Naive B cell (primary cell): Measurements from ENCODE around the gene SARM1. TPM values are rescaled to one million over a fixed set of nuclear protein-coding genes. Genes with fewer than 3 reads are reported as not detected.

Experiments used
- ATAC-seq, 2 donors: fragments of 150-1000 bp; cut with Tn5 transposase; 2 replicates each; pipeline ENCODE4 v1.10.0; 2021; ENCODE audit warnings: low read depth in 2 of 2, mild to moderate bottlenecking in 2 of 2, moderate library complexity in 2 of 2
- DNase-seq: peaks from one replicate; pipeline ENCODE4 v3.0.0; 2022
- H3K27ac Mint-ChIP-seq, 6 donors: one replicate each; pipeline ENCODE4 v1.8.0; 2020 to 2022; ENCODE audit warnings: mild to moderate bottlenecking in 6 of 6, mixed read lengths in 6 of 6, moderate library complexity in 5 of 6, inconsistent platforms in 2 of 6
- H3K27me3 Mint-ChIP-seq, 3 donors: one replicate each; pipeline ENCODE4 v1.8.0; 2021 to 2022; ENCODE audit warnings: mixed read lengths in 3 of 3, mild to moderate bottlenecking in 1 of 3
- H3K36me3 Mint-ChIP-seq, 2 donors: one replicate each; pipeline ENCODE4 v1.8.0; 2020 to 2022; ENCODE audit warnings: mixed read lengths in 2 of 2, inconsistent platforms in 1 of 2, mild to moderate bottlenecking in 1 of 2
- H3K4me1 Mint-ChIP-seq, 3 donors: one replicate each; pipeline ENCODE4 v1.8.0; 2020 to 2022; ENCODE audit warnings: mixed read lengths in 3 of 3, inconsistent platforms in 1 of 3, mild to moderate bottlenecking in 1 of 3, moderate library complexity in 1 of 3
- H3K4me3 Mint-ChIP-seq, 8 donors: one replicate each; pipeline ENCODE4 v1.8.0; 2020 to 2022; ENCODE audit warnings: mild to moderate bottlenecking in 8 of 8, mixed read lengths in 8 of 8, moderate library complexity in 8 of 8, inconsistent platforms in 2 of 8
- H3K9me3 Mint-ChIP-seq, 7 donors: one replicate each; pipeline ENCODE4 v1.8.0; 2020 to 2022; ENCODE audit warnings: mixed read lengths in 7 of 7, mild to moderate bottlenecking in 5 of 7, inconsistent platforms in 2 of 7, moderate library complexity in 1 of 7
- polyA plus RNA-seq, 6 donors: library from polyadenylated mRNA; unstranded; fragments of 300-500 nt; fragmentation: Illumina TruSeq; gene quantifications; one replicate each; pipeline ENCODE4 v1.2.3, GENCODE V29; 2021; ENCODE audit warnings: low read depth in 6 of 6

SARM1 gene
- polyA plus RNA-seq, 6 donors from 2014 or later: 4.3 to 8.1 (median 7.1) TPM

DNA sequence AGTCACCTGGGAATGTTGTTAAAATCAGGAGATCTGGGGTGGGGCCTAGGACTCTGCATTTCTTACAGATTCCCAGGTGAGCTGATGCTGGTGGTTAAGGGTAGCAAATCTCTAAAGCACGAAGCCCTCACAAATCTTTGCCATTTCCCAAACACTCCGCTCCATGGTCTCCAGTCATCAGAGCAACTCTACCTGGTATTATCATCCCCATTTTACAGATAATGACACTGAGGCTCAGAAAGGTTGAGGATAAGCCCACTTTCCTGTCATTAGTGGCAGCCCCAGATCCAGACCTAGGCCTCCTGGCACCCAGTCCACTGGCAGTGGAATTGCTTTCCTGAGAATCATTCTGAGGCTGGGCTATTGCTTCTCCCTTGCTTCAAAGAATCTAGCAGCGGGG, 25.8 kb downstream of the SARM1 start:
- Mint-ChIP-seq H3K4me3 (no peak overlapping the region), H3K27me3 (no peaks in the 10 kb centered on the region), H3K36me3 (peaks cover 0 to 8% of the 10 kb centered on the region in 2 donors), H3K4me1 (peaks cover 0 to 5% (median 3%) of the 10 kb centered on the region in 3 donors), H3K9me3 (no peaks in the 10 kb centered on the region), H3K27ac (no peak overlapping the region)
- ATAC-seq (no peak), DNase-seq (no peak)

DNA sequence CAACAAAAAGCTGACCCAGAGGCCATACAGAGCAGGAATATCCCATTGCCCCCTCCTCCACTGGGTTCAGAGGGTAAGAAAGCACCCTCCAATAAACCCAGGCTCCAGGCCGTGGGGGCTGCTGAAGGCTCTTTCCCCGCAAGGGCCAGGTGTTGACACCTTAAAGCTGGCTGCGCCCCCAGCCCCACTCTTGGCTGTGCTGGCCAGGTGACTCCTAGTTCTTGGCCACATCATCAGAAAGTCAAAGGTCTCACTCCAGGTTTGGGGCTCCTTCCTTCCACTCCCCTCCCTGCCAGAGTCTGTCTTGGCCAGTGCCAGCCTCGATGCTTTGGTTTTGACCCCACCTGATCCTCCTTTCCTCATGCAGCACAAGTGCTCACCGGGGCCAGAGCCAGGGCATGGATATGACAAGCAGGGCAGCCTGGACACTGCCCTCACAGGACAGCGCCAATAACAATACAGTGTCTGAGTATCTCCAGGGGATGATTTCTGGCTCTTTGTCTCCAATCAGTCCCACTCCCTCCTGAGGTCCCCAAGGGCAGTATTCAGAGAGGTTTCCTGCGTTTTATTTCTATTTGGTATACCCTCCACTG, 26.3 kb downstream of the SARM1 start:
- no peaks in the 10 kb centered on the region for H3K9me3 Mint-ChIP-seq
- H3K36me3 Mint-ChIP-seq: peaks cover 0 to 8% of the 10 kb centered on the region in 2 donors
- ATAC-seq (no peak), DNase-seq (no peak)
- no peak overlapping the region for H3K4me3 Mint-ChIP-seq
- peak overlapping the region in 2 of 6 donors; percentile 16 to 53 for H3K27ac Mint-ChIP-seq
- H3K4me1 Mint-ChIP-seq: peaks cover 0 to 5% (median 3%) of the 10 kb centered on the region in 3 donors
- H3K27me3 Mint-ChIP-seq: no peaks in the 10 kb centered on the region

DNA sequence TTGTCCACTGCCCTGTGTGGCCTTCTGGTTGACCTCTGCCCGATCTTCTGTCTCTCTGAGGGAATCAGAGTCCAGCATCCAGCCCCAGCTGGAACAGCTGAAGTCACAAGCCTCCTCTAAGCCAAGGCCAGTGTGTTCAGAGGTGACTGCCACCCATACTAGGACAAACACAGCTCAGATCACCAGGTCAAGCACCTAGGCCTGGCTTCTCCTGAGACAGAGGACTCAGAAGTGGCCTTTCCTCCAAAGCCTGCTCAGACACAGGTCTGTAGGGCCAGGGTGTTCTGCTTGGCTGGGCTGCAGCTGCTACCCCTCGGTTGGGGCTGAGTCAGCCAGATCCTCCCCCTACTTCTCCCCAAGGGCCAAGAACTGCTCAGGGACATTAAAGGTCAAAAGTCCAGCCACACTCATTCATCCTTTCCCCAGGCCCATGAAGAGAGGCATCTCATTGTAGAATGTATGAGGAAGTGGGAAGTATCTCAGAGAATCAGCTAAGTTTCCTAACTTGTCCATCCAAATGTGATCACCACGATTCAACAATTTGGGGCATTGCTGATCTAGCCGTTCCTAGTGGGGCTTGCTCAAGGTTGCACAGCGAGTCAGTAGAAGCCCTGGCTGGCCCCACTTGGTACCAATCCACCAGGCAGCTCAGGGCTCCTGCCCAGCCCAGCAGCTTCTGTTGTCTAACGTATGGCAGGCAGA, 26.9 kb downstream of the SARM1 start:
- H3K27ac Mint-ChIP-seq: peak overlapping the region in 2 of 6 donors; percentile 13 to 53
- H3K4me1 Mint-ChIP-seq: peaks cover 0 to 5% (median 3%) of the 10 kb centered on the region in 3 donors
- peaks cover 0 to 8% of the 10 kb centered on the region in 2 donors for H3K36me3 Mint-ChIP-seq
- H3K9me3 Mint-ChIP-seq: no peaks in the 10 kb centered on the region
- ATAC-seq (no peak), DNase-seq (no peak)
- no peaks in the 10 kb centered on the region for H3K27me3 Mint-ChIP-seq
- no peak overlapping the region for H3K4me3 Mint-ChIP-seq

GRCh38 chr17:28399808-28400207, 28.3 kb downstream of the SARM1 start:
- H3K4me3 Mint-ChIP-seq: no peak overlapping the region

DNA sequence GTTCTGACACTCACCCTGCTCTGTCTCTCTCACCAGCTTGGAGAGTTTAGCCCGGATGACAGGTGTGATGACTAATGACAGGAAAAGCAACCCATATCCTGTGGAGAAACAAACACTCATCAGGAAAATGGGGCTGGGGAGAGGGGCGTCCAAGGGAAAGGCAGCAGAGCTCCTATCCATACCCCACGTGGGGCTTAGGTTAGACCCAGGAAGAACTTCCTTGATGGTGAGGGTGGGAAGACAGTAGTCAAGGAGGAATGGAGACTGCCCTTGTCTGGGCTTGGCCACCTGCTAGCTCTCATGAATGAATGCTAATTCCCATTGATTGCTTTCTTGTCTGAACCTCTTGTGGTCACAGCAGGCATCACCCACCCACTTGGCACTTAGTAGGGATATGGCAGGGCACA, 30.7 kb downstream of the SARM1 start:
- Mint-ChIP-seq H3K27me3 (peaks cover 0 to 6% (median 0%) of the 10 kb centered on the region in 3 donors), H3K9me3 (no peaks in the 10 kb centered on the region), H3K4me1 (peaks cover 9 to 12% (median 12%) of the 10 kb centered on the region in 3 donors), H3K27ac (peak overlapping the region in 1 of 6 donors; percentile 36), H3K4me3 (no peak overlapping the region), H3K36me3 (no peaks in the 10 kb centered on the region)
- DNase-seq: no peak
- ATAC-seq: no peak

More at GRCh38 chr17:28399808-28400207, 28.3 kb downstream of the SARM1 start:
- ATAC-seq (no peak), DNase-seq (no peak)
- Mint-ChIP-seq H3K36me3 (no peaks in the 10 kb centered on the region), H3K9me3 (no peaks in the 10 kb centered on the region), H3K27ac (no peak overlapping the region), H3K4me1 (peaks cover 0 to 5% (median 3%) of the 10 kb centered on the region in 3 donors), H3K27me3 (peaks cover 0 to 5% (median 0%) of the 10 kb centered on the region in 3 donors)

DNA sequence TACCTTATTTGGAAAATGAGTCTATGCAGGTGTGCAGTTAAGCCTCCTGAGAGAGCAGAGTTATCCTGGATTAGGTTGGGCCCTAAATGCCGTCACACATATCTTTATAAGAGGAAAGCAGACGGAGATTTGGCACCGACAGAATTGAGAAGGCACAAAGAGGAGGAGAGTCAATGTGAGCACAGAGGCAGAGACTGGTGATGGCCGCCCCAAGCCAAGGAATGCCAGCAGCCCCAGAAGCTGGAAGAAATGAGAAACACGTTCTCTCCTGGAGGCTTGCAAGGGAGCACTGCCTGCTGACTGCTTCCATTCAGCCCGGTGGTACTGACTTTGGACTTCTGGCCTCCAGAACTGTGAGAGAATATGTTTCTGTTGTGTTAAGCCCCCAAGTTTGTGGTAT, 31.4 kb downstream of the SARM1 start:
- peaks cover 9 to 11% (median 11%) of the 10 kb centered on the region in 3 donors for H3K4me1 Mint-ChIP-seq
- no peak for DNase-seq
- no peaks in the 10 kb centered on the region for H3K36me3 Mint-ChIP-seq
- H3K9me3 Mint-ChIP-seq: no peaks in the 10 kb centered on the region
- peak overlapping the region in 4 of 8 donors; percentile 41 to 70 (median 46) for H3K4me3 Mint-ChIP-seq
- H3K27me3 Mint-ChIP-seq: peaks cover 0 to 10% (median 1%) of the 10 kb centered on the region in 3 donors
- peak overlapping the region in 1 of 6 donors; percentile 21 for H3K27ac Mint-ChIP-seq
- ATAC-seq: no peak

GRCh38 chr17:28404007-28404406, 32.5 kb downstream of the SARM1 start:
- Mint-ChIP-seq H3K36me3 (no peaks in the 10 kb centered on the region), H3K27ac (no peak overlapping the region), H3K4me1 (peaks cover 7 to 9% (median 9%) of the 10 kb centered on the region in 3 donors)

GRCh38 chr17:28404461-28404811, 32.9 kb downstream of the SARM1 start:
- DNase-seq: no peak
- peak overlapping the region; percentile 49 to 90 (median 76) for H3K4me3 Mint-ChIP-seq
- H3K27ac Mint-ChIP-seq: peak overlapping the region in 1 of 6 donors; percentile 83

More at GRCh38 chr17:28404007-28404406, 32.5 kb downstream of the SARM1 start:
- H3K27me3 Mint-ChIP-seq: peaks cover 6 to 20% (median 11%) of the 10 kb centered on the region in 3 donors
- no peak for ATAC-seq
- peak overlapping the region in 5 of 8 donors; percentile 64 to 79 (median 77) for H3K4me3 Mint-ChIP-seq
- H3K9me3 Mint-ChIP-seq: no peaks in the 10 kb centered on the region
- DNase-seq: no peak

DNA sequence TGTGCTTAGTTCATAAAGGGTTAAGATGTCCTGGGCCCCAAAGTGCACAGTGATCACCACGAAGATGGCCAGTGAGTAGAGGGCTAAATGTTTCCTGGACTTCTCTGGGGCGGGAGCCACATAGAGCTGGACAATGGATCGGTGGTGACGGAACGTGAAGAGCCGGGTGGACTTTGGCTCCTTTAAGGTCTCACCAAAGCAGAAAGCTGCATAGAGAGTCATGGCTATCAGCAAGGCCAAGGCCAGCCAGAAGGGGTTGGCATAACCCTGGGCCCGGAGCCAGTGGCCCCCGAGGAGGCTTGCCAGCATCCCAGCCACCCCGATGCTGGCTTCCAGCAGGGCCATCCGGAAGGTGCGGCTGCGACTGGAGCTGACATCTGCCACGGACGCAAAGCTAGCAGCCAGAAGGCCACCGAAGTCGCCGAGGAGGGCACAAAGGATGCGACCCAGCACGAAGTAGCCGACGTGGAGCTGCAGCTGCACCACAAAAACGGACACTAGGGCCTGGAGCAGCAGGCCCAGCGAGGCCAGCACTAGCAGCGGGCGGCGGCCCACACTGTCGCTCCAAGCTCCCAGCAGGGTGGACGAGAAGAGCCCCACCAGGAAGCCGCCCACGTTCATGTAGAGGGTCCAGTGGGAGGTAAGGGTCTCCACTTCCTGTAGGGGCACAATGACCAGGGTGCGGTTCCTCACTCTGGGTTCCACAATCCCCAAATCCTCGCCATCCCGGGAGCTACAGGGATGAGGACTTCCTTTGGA, 33.5 kb downstream of the SARM1 start:
- Mint-ChIP-seq H3K4me3 (peak overlapping the region; percentile 77 to 90 (median 82)), H3K4me1 (peaks cover 7 to 9% (median 9%) of the 10 kb centered on the region in 3 donors), H3K36me3 (no peaks in the 10 kb centered on the region), H3K27ac (peak overlapping the region in 2 of 6 donors; percentile 52 to 83), H3K27me3 (peaks cover 6 to 20% (median 11%) of the 10 kb centered on the region in 3 donors), H3K9me3 (no peaks in the 10 kb centered on the region)
- ATAC-seq (no peak), DNase-seq (no peak)

More at GRCh38 chr17:28404461-28404811, 32.9 kb downstream of the SARM1 start:
- Mint-ChIP-seq H3K9me3 (no peaks in the 10 kb centered on the region), H3K4me1 (peaks cover 7 to 9% (median 9%) of the 10 kb centered on the region in 3 donors), H3K36me3 (no peaks in the 10 kb centered on the region), H3K27me3 (peaks cover 6 to 20% (median 11%) of the 10 kb centered on the region in 3 donors)
- no peak for ATAC-seq

- peak; percentile 76 to 81 for ATAC-seq
- peak; percentile 28 for DNase-seq
- H3K4me3 Mint-ChIP-seq: peak within 1 kb of the TSS; percentile 78 to 94 (median 84)
- peaks cover 6 to 24% (median 11%) of the 10 kb centered on the region in 3 donors for H3K27me3 Mint-ChIP-seq
- no peaks in the 10 kb centered on the region for H3K9me3 Mint-ChIP-seq
- peaks cover 7 to 9% (median 9%) of the 10 kb centered on the region in 3 donors for H3K4me1 Mint-ChIP-seq
- H3K27ac Mint-ChIP-seq: peak within 1 kb of the TSS in 2 of 6 donors; percentile 52 to 75
- H3K36me3 Mint-ChIP-seq: no peaks in the 10 kb centered on the region
Observed at GRCh38 chr17:28405632-28406472, 34.4 kb downstream of the SARM1 start, which contains the start of gene SLC46A1. Gene SLC46A1, minus strand, starts transcription at chr17:28406212. Its CDS starts 98 bp downstream, at chr17:28406114.

DNA sequence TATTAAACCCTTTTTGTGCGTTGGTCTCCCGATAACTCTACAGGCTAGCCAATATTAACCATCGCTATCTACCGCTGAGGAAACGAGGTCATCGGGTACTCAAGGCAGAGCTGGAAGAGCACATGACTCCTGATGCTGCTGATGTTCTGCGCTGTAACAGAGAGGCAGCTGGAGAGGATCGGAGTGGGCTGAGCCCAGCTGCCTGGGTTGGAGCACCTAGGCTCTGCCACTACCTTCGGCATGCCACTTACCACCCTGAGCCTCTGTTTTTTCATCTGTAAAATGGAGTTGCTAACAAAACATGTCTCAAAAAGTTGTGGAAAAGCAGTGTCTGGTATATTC, 35.0 kb downstream of the SARM1 start:
- Mint-ChIP-seq H3K4me1 (peaks cover 7 to 9% (median 9%) of the 10 kb centered on the region in 3 donors), H3K9me3 (no peaks in the 10 kb centered on the region), H3K4me3 (peak overlapping the region; percentile 65 to 94 (median 80)), H3K27me3 (peaks cover 6 to 30% (median 11%) of the 10 kb centered on the region in 3 donors), H3K27ac (peak overlapping the region in 1 of 6 donors; percentile 75), H3K36me3 (no peaks in the 10 kb centered on the region)
- DNase-seq: no peak
- ATAC-seq: peak; percentile 17 to 30

GRCh38 chr17:28407130-28407973, 35.9 kb downstream of the SARM1 start:
- Mint-ChIP-seq H3K9me3 (no peaks in the 10 kb centered on the region), H3K4me3 (peak overlapping the region in 7 of 8 donors; percentile 18 to 94 (median 72)), H3K27ac (no peak overlapping the region), H3K36me3 (no peaks in the 10 kb centered on the region), H3K4me1 (peaks cover 7 to 9% (median 9%) of the 10 kb centered on the region in 3 donors), H3K27me3 (peaks cover 11 to 35% (median 13%) of the 10 kb centered on the region in 3 donors)
- ATAC-seq (no peak), DNase-seq (no peak)
